Kasumi-1 (cell line): Measurements from ENCODE around the gene BMS1.
A peak's percentile ranks its signal among the peaks of the same experiment; 100 is the strongest.
"Not testable (repeated sequence)": the region's sequence is repeated elsewhere in the genome, so short reads cannot be mapped to it uniquely, and the experiment has no call there.

Experiments
- DNase-seq, 2 experiments: peaks; one replicate each; lab custom pipeline; 2025; lab: John Stamatoyannopoulos, UW

The BMS1 gene

DNA sequence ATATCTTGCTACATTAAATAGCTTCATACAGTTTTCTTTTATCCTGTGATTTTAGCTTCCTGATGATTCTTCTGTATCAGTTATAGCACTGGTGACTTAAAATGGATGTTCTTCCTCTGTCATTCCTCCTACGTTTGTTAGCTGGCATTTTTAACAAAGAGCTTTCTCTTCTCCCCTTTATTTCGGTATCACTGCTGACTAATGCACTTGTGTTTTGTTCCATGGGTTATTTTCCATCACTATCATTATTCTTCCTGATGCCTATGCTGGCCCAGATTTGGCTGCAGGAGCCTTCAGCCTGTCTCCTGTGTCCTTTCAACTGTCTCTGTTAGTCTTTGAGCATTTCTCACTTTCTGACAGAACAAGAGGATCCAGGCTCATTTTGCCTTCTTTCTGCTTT is 13.1 kb downstream of the BMS1 start:
- DNase-seq = no peak

DNA sequence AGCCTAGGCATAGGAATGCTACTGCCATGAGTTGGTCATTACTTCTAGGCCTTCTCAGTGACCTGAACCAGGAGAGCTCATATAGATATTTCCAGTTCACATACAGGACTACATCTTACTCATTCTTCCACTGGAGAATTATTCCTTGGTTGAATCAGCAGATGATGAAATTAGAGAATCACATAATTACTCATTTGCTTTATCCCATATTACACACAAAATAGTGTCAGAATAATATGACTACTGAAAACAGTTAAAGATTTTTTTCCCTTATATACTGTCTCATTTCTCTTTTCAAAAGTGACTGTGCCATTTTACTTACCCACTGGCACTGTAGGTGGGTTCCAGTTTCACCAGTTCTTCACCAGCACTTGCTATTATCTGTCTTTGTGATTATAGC is 18.5 kb downstream of the BMS1 start:
- no peak for DNase-seq

DNA sequence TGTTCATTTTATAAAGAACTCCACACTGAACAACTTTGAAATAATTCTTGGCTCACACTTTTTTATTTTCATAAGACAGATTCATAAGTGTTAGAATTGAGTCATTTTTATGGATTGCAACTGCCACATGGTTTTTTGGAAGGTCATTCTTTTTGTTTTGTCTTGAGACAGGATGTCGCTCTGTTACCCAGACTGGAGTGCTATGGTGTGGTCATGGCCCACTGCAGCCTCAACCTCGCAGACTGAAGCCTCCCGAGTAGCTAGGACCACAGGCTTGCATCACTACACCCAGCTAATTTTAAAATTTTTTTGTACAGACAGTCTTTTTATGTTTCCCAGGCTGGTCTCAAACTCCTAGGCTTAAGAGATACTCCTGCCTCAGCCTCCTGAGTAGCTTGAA is 20.3 kb downstream of the BMS1 start:
- DNase-seq = no peak

DNA sequence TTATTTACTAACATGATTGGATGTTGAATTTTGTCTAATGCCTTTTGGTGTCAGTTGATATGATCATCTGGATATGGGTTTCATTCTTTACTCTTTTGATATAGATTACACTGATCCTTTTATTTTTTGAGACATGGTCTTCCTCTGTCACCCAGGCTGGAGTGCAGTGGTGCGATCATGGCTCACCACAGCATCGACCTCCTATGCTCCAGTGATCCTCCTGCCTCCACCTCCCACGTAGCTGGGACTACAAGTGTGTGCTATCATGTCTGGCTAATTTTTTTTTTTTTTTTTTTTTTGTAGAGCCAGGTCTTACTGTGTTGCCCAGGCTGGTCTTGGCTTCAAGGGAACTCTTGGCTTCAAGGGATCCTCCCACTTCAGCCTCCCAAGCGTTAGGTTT is 27.1 kb downstream of the BMS1 start:
- DNase-seq = no peak

DNA sequence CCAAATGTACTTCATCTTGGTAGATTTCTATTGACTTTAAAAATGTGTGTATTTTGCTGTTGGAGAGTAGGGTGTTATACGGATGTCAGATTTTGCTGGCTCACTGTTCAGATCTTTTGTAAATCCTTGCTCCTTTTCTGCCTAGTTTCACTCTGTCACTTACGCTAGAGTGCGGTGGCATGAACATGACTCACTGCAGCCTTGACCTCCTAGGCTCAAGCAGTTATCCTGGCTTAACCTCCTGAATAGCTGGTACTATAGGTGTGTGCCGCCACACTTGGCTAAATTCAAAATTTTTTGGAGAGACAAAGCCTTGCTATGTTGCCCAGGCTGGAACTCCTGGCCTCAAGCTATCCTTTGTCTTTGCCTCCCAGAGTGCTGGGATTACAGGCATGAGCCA is 29.4 kb downstream of the BMS1 start:
- no peak for DNase-seq

DNA sequence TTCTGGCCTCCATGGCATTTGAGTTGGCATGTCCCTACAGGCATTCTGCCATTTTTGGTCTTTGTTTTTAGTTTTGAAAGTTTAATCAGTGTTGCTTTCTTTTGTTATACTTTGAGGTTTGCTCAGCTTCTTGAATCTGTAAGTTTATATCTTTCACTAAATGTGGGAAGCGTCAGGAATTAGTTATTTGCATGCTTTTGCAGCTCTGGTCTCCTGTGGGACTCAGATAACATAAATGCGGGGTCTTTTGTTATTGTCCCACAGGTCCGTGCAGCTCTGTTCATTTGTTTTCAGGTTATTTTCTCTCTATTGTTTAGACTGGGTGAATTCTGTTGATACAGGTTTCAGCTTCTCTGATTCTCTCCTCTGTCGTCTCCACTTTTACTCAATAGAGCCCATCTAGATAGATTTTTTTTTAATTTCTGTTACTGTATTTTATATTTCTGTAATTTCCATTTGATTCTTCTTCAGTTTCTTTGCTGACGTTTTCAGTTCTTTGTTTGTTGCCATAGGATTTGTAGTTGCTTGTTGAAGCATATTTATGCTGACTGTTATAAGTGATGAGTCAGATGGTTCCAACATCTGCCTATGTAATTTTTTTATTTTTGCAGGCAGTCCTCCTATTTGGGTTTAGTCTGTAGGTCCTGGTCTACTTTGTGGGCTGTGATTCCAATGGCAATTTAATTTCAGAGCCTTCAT is 31.5 kb downstream of the BMS1 start:
- DNase-seq = not testable (repeated sequence)

DNA sequence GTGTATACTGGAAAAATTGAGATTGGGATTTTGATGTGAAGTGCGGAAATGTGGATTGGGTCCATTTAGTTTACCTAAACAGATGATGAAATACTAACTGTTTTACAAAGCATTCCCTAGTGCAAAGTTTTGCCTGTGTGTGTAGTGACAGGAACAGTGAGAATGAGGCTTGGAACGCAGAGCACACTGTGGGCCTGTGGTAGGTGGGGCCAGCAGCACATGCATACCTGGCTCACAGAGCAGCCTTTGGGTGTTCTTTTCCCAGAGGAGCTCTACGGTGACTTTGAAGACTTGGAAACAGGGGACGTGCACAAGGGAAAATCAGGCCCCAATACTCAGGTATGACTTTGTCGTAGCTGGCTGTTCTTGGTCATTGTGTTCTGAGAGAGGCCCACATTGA is 33.7 kb downstream of the BMS1 start:
- DNase-seq = not testable (repeated sequence)

DNA sequence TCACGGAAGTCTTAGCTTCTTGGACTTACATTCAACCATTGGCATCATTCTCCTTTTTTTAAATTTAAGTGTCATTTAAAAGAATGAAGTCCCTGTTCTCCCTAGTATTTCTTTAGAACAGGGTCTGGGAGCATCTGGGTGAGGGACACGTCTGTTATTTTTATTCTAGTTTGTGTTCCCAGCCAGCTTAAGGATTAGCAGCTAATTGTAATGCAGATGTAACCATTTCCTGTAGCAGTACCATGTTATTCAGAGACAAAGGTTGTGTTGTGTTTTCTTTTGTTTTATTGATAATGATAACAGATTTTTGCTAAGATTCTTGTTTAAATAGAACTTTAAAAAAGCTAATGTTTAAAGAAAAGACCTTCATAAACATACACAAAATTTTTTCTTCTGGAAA is 34.3 kb downstream of the BMS1 start:
- DNase-seq = no peak

DNA sequence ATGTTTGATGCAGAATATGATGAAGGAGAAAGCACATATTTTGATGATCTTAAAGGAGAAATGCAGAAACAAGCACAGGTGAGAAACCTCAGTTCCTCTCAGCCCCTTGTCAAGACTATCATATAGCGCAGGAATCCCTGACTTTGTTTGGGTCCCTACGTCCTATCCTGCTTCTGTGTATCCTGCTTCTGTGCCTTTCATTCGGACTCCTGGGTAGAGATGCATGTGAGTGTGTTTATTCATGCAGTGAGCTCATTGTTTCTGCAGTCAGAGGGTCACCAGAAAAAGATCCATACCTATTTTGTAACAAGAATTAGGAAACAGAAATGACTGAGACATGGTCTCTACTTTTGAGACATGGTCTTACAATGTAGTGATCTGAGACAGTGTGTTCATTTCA is 34.8 kb downstream of the BMS1 start:
- DNase-seq = not testable (repeated sequence)

DNA sequence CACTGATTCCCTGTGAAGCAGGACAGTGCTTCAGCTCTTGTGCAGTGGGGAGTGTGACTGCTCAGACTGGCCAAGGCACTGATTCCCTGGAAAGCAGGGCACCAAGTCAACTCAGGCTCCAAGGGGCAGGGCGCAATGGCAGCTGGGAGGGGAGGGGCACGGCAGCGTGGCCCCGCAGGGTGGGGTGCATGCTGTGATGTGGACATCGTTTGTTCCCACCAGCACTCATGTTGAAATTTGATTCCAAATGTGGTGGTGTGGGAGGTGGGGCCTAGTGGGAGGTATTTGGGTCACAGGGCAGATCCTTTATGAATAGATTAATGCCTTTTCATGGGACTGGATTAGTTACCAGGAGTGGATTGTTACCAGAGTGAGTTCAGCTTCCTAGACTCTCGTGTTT is 44.2 kb downstream of the BMS1 start:
- not testable (repeated sequence) for DNase-seq

DNA sequence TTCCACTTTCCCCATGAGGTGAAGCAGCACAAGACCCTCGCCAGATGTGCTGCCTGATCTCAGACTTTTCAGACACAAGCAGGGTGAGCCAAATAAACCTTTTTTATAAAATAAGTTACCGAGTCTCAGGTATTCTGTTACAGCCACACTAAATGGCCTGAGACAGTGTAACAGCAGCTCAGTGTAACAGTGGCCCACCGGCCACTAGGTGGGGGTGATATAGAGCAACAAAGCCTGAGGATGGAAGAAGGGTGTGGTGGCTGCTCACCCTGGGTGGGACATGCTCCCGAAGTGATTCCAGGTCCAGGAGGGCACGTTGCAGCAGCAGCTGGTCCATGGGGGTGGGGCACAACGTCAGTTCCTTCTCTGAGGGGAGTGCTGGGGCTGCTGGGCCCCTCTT is 44.6 kb downstream of the BMS1 start:
- DNase-seq = peak; percentile 34 to 51

DNA sequence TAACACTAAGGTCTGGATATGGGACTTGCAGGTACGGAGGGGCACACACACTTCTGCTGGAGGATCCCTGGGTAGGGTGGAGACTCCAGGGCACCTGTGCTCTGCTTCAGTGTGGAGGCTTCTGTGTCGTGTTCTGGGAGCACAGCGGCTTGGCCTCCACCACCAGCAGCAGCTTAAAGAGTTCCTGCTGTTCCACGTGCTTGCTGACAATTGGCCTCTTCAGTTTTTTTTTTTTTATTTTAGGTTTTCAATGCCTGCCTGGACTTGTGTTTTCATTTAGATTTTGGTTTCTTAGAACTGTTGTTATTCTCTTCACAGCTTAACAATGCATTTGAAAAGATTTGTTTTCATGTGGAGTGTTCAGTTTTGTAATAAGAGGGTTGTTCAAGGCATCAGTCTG is 45.8 kb downstream of the BMS1 start:
- DNase-seq = not testable (repeated sequence)

DNA sequence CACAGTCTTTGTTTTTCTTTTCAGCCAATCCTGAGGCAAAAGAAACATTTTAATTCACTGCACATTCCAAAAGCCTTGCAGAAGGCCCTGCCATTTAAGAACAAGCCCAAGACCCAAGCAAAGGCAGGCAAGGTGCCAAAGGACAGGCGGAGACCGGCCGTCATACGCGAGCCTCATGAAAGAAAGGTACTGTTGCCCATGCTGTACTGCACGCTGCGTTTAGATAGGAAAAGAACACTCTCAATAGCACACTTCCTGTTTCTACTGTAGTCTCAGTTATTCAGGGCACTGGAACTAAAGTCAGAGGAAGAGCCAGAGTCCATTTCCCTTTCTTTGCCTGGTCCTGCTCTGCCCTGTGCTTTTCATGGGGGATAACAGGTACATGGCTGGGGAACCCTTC is 47.6 kb downstream of the BMS1 start:
- DNase-seq = peak; percentile 74 to 82

DNA sequence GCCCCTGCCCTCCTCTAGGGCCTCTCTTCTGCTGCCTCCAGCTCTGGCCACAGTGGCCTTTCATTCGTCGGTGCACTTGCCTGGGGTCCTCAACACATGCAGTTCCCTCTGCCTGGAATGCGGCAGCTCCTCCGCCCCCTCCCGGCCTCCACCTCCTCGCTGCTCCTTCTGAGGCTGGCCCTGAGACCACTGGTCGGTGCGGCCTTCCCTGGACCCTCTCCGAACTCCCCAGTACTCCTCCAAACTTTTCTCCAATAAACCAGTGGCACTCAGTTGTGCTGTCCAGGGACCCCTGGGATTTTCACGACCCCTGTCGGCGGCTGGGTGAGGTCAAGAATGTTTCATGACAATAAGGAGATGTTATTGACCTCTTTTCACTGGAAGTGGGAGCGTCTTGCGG is 53.5 kb downstream of the BMS1 start:
- DNase-seq = no peak

DNA sequence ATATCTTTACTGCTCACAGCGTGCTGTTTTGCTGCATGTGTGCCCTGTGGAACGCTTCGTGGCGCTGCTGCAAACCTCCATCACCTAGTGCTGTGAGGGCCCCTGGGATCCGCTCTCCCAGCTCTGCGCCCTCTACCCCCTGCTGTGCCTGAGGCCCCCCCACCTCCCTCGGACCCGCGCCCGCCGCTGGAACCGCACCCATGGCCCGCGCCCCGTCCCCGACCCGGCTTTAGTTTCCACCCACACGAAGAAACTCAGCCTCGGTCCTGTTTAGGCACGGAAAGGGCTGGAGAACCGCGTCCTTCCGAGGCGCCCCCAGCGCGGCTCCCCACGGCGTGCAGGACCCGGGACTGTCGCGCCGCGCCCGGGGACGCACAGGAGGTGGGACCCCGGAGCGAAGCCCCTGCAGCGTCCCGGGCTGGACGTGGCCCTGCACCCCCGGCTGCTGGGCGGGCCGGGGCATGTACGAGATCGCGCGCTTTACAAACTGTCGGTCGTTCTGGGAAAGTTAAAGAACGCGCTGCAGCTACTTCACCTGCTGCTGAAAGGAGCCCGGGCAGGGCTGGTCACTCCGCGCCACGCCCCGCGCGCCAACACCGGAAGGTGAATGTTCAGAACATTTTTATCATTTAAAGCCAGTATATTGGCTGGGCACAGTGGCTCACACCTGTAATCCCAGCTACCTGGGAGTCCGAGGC is 54.3 kb downstream of the BMS1 start:
- DNase-seq = peak; percentile 53 to 57

DNA sequence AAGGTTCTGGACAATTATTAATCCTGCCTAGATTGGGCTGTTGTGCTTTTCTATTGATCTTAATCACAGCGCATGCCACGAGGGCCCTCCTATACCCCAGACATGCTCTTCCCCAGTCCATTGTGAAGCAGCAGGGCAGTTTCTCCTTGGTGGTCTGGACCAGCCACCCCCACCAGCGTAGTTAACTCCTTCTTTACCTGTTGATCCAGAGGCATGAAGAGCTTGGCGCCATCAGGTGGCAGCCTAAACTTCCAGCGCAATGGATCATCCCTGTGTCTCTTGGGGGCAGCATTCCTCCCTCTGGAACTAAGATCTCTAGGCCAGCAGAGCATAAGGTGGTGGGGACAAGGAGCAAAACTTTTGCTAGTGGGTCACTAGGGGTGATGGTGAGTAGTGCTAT is 62.2 kb downstream of the BMS1 start:
- not testable (repeated sequence) for DNase-seq

DNA sequence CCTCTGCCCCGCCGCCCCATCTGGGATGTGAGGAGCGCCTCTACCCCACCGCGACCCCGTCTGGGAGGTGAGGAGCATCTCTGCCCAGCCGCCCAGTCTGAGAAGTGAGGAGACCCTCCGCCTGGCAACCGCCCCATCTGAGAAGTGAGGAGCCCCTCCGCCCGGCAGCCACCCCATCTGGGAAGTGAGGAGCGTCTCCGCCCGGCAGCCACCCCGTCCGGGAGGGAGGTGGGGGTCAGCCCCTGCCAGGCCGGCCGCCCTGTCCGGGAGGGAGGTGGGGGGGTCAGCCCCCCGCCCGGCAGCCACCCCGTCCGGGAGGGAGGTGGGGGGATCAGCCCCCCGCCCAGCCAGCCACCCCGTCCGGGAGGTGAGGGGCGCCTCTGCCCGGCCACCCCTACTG is 64.7 kb downstream of the BMS1 start:
- DNase-seq = not testable (repeated sequence)

DNA sequence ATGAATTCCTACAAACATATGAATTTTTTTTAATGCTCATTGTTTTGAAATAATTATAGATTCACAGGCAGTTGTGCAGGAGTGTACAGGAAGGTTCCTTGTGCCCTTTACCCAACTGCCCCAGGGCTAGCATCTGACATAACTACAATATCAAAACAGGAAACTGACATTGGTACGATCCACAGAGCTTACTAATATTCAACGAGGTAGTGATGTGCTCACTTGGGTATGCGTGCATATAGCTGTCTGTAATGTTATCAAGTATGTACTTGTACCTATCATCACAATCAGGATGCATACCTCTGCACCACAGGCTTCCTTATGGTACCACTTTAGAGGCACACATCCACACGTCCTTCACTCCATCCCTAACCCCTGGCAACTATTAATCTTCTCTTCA is 68.3 kb downstream of the BMS1 start:
- no peak for DNase-seq

DNA sequence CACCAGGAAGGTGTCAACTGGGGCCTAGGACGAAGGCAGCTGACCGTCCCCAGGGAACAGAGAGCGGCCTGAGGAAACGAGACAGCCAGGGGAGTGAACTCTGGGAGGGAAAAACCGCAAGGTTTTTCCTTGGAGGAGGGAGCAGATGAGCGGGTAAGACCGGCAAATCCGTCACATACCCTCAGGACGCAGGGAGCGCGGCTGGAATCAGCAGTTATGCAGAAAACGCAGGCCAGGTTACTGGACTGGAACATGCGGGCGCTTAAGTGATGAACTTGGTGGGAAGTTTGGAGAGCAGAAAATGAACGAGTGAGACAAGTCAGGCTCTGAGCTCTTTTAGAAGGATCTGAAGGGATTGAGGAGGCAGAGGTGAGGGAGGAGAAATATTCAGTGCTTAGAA is 76.7 kb downstream of the BMS1 start:
- DNase-seq = no peak

DNA sequence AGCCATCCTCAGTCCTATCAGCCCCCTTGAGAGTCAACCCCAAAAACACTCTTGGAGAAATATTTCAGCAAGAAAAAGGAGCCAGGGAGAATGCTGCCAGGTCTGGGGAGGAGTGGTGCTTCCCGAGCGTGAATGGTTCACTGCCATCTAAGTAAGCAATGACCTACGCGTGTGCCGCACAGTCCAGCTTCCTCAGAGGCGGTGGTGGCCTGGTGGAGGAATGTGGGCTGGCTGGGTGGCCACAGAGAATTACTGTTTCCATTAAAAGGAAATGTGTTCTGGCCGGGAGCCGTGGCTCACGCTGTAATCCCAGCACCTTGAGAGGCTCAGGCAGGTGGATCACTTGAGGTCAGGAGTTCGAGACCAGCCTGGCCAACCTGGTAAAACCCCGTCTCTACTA is 77.4 kb downstream of the BMS1 start:
- not testable (repeated sequence) for DNase-seq

DNA sequence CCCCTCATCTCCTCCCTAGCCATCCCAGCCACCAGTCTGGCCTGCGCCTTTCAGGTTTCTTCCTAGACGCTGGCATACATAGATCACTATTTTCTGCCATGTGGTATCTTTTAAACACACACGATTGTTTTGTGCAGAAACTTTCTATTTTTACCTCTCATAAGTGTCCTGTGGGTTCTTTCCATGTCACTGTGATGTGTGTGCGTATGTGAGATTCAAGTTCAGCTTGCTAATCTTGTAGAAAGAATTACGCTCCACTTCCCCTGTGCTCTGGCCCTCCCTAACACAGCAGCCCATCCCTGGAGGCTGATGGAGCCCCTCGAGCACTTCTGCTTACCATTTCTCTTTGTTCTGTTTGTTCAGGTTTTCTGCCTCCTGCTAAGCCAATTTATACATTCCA is 80.2 kb downstream of the BMS1 start:
- peak; percentile 20 to 29 for DNase-seq

DNA sequence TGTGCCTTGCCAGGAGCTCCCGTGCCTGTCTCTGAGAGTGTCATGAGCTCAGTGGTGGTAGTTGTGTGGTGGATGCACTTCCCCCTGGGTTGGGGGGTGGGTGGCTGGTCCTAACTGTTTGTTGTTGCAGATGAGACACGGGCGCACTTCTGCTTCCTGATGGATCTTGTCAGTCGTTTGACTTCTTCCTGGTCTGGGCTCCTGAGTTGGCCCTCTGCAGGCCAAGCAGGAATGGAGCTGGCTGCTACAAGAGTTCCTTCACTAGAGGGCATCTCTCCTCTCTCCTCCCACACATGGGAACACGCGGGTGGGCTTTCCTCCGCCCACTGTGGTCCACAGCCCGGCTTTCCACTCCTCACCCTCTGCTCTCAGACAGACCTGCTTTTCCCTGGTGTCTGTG is 82.0 kb downstream of the BMS1 start:
- DNase-seq = peak; percentile 85 to 90

DNA sequence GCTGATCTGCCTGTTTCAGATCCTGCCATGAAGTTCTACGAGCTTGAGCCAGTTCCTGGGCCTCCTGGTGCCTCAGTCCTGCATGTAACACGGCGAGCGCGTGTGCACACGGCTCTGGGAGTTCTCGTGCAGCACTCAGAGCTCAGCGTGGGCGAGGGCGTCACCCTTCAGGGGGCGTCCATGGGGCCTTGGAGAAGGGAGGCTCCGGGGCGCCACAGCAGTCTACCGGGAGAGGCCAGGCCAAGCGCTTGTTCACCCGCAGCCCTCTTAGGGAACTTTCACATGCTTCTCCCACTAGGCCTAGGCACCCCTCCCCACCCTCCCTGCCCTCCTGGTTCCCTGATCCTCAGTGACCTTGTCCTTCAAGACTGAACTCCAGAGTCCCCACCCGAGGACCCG is 83.1 kb downstream of the BMS1 start:
- no peak for DNase-seq
